Left lung (tissue), 10 donors: ENCODE measurements around the gene SUSD3. TPM values are rescaled to one million over a fixed set of nuclear protein-coding genes. Genes with fewer than 3 reads are reported as not detected.

Experiments used
- ATAC-seq: fragments of 200-7000 bp; cut with Tn5 transposase; one replicate; pipeline ENCODE4 v1.9.1; 2020; ENCODE audit warnings: moderate library complexity
- DNase-seq, 4 donors: peaks; one replicate each; pipeline ENCODE4 v3.0.0-alpha.2; 2013 to 2020
- H3K27ac ChIP-seq, 2 donors: fragments of 200-600 bp; sonication (generic) in 1 of 2; one replicate each; pipeline versions ENCODE4 v1.5.0 to v1.8.0; 2020 to 2021
- H3K27me3 ChIP-seq, 2 donors: fragments of 200-600 bp; sonication (generic) in 1 of 2; one replicate each; pipeline versions ENCODE4 v1.5.0 to v1.8.0; 2020 to 2021
- H3K36me3 ChIP-seq, 2 donors: fragments of 200-600 bp; sonication (generic) in 1 of 2; one replicate each; pipeline versions ENCODE4 v1.5.0 to v1.8.0; 2020 to 2021
- H3K4me1 ChIP-seq, 2 donors: fragments of 200-600 bp; one replicate each; pipeline ENCODE4 v1.8.0; 2021
- H3K4me3 ChIP-seq, 2 donors: fragments of 200-600 bp; sonication (generic) in 1 of 2; one replicate each; pipeline versions ENCODE4 v1.5.0 to v1.8.0; 2020 to 2021; ENCODE audit warnings: mild to moderate bottlenecking in 1 of 2
- H3K9me3 ChIP-seq, 2 donors: fragments of 200-600 bp; sonication (generic) in 1 of 2; one replicate each; pipeline versions ENCODE4 v1.5.0 to v1.8.0; 2020 to 2021
- intact Hi-C, 2 donors: fragments of 100-400 bp; cut with DNase I; formaldehyde crosslinking; loops; one replicate each; pipeline versions ENCODE4 v1.11.2 to v1.14.2; 2022
- polyA plus RNA-seq, 6 donors: library from polyadenylated mRNA; unstranded; fragments of 120-200 nt; gene quantifications; one replicate each; pipeline ENCODE4 v1.2.1, GENCODE V29; 2013; ENCODE audit not compliant: insufficient read length in 6 of 6
- total RNA-seq, 2 donors: library from RNA; stranded (reverse); fragmentation: NEBNext Ultra II Directional; extraction: Animal tissue kit (Norgen Biotek cat#: 25700); gene quantifications; one replicate each; pipeline ENCODE4 v1.2.1, GENCODE V29; 2021
- TF ChIP-seq, protein P1 (sequence below), 2 donors: fragments of 200-600 bp; sonication (generic) in 1 of 2; IDR thresholded peaks; one replicate each; pipeline versions ENCODE4 v1.5.0 to v1.8.0; 2021; ENCODE audit warnings: antibody characterized with exemption in 2 of 2
- donor health status: DM: no; HTN: yes; CAD: no.
- donor health status: DM: no; HTN: no; CAD: no.

SUSD3 gene
- total and polyA plus RNA-seq, 8 donors = 2.6 to 12.1 (median 5.3) TPM

DNA sequence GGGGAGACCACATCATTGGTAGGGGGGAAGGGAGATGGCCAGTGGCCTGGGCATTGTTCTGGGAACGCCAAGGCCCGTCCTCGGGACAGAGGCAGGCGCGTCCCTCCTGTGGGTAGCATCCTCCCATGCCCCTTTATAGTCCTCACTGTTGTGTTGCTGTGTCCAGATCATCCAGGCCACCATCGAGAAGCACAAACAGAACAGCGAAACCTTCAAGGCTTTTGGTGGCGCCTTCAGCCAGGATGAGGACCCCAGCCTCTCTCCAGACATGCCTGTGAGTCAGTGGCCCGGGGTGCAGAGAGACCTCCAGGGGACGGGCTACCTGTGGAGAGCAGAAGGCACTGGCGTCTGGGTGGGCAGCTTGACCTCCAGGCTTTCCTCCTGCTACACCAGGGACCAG is 38.4 kb upstream of the SUSD3 start:
- no peaks in the 10 kb centered on the region for H3K27me3 ChIP-seq
- TF ChIP-seq, protein P1, sequence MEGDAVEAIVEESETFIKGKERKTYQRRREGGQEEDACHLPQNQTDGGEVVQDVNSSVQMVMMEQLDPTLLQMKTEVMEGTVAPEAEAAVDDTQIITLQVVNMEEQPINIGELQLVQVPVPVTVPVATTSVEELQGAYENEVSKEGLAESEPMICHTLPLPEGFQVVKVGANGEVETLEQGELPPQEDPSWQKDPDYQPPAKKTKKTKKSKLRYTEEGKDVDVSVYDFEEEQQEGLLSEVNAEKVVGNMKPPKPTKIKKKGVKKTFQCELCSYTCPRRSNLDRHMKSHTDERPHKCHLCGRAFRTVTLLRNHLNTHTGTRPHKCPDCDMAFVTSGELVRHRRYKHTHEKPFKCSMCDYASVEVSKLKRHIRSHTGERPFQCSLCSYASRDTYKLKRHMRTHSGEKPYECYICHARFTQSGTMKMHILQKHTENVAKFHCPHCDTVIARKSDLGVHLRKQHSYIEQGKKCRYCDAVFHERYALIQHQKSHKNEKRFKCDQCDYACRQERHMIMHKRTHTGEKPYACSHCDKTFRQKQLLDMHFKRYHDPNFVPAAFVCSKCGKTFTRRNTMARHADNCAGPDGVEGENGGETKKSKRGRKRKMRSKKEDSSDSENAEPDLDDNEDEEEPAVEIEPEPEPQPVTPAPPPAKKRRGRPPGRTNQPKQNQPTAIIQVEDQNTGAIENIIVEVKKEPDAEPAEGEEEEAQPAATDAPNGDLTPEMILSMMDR (IDR thresholded peaks at IDR 0.05) = no peak
- H3K36me3 ChIP-seq = peaks cover 0 to 100% of the 10 kb centered on the region in 2 donors
- DNase-seq = no peak
- no peak overlapping the region for H3K4me3 ChIP-seq
- ATAC-seq = no peak
- H3K9me3 ChIP-seq = no peaks in the 10 kb centered on the region
- H3K4me1 ChIP-seq = peaks cover 0 to 15% of the 10 kb centered on the region in 2 donors
- H3K27ac ChIP-seq = no peak overlapping the region
- intact Hi-C loops = no loop called here

DNA sequence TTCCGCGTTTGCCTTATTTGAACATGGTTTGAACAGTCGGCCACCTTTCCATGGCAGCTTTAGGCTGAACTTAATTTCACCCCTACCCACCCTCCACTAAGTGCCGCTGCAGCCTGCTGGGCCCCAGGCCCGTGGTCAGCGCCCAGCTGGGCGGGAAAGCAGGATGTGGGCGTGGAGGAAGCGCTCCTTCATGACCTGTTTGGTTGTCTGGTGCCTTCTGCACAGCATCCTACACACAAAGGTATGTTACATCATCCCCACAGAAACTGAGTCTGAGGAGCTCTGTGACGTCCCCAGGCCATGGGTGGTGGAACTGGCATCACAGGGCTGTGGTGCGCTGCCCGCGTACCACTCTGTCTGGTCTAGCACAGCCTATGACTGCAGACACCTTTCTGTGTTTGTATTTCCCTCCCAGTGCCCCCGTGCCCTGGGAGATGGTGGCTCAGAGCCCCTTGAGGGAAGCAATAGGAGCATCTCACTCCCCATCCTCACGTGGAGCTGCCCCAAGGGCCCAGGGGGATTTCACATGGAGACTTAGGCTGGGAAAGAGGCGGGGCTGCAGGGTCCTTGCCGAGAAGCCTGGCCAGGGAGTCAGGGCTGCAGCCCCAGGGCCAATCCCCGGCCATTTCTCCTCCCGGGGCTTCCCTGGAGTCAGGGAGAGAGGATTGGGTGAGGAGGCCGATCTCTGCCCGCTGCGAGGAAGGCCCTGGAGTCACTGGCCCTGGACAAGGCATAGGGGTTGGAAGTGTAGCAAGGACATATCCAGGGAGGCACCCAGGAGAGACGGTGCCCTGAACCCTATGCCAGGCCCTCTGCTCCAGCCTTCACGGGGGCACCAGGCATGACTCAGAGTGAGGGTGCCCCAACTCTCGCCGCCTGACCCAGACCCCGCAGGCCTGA is 37.5 kb upstream of the SUSD3 start:
- no peaks in the 10 kb centered on the region for H3K9me3 ChIP-seq
- no peaks in the 10 kb centered on the region for H3K27me3 ChIP-seq
- TF ChIP-seq, protein P1 (IDR thresholded peaks at IDR 0.05) = no peak
- DNase-seq (peak in 1 of 4 donors; percentile 37), ATAC-seq (no peak)
- peaks cover 0 to 93% of the 10 kb centered on the region in 2 donors for H3K36me3 ChIP-seq
- H3K27ac ChIP-seq = no peak overlapping the region
- peaks cover 0 to 22% of the 10 kb centered on the region in 2 donors for H3K4me1 ChIP-seq
- no peak overlapping the region for H3K4me3 ChIP-seq
- intact Hi-C loops = no loop called here

DNA sequence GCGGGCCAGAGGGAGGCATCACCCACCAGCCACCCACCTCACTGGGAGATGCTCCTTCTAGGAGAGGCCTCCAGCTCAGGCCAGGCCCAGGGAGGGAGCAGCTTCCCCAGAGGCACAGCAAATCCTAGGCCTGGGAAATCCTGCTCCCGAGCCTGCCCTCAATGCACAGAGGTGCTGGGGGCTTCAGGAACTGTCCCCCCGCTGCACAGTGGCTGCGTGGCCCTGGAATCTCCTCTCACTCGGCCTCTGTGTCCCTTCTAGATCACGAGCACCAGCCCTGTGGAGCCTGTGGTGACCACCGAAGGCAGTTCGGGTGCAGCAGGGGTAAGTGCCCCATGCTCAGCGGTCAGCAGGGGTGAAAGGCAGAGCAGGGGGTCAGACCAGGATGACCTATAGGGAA is 36.4 kb upstream of the SUSD3 start:
- H3K9me3 ChIP-seq = no peaks in the 10 kb centered on the region
- DNase-seq = no peak
- no peak for ATAC-seq
- no peak overlapping the region for H3K27ac ChIP-seq
- no peak overlapping the region for H3K4me3 ChIP-seq
- intact Hi-C loops = no loop called here
- H3K4me1 ChIP-seq = peaks cover 0 to 26% of the 10 kb centered on the region in 2 donors
- H3K27me3 ChIP-seq = no peaks in the 10 kb centered on the region
- peaks cover 0 to 89% of the 10 kb centered on the region in 2 donors for H3K36me3 ChIP-seq
- TF ChIP-seq, protein P1 (IDR thresholded peaks at IDR 0.05) = no peak

DNA sequence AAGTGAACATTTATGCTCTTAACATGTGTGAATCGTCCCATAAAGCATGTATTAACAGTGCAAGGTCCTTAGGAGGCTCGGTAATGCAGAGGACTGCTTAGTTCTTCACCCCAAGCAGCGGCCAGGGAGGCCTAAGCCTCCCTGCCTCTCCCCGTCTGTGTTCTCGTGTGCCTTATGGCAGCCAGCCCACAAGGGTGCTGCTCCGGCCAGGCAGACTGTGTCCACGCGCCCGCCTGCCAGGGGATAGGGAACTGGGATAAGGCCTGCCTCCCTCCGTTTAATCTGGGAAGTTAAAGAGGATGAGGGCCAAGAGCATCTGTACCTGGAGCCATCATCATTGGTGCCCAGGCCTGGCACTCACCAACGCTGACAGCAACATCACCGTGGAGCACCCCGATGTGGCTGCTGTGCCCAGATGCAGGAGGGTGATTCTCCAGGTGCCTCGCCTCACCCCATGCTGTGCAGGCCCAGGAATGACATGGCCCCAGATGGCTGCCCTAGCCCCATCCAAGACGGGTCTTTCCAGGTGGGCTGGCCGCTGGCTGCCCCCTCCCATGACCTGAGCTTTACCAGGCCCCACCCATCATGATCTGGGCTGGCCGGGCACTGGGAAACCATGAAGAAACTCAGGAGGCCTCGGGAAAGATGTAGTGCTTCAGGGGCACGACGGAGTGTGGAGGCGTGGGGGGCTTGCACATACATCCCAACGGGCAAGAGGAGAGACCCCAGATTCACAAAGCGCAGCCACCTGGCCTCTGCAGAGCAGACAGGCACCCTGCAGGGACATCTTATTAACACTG is 35.6 kb upstream of the SUSD3 start:
- no peaks in the 10 kb centered on the region for H3K9me3 ChIP-seq
- intact Hi-C loops = no loop called here

More for the DNA sequence above, 35.6 kb upstream of the SUSD3 start:
- Histone ChIP-seq H3K4me1 (peaks cover 0 to 33% of the 10 kb centered on the region in 2 donors), H3K4me3 (no peak overlapping the region), H3K27ac (no peak overlapping the region), H3K27me3 (no peaks in the 10 kb centered on the region), H3K36me3 (peaks cover 0 to 80% of the 10 kb centered on the region in 2 donors)
- DNase-seq (no peak), ATAC-seq (no peak)
- TF ChIP-seq, protein P1 (IDR thresholded peaks at IDR 0.05) = no peak
